Stimulated activated CD8-positive, alpha-beta memory T cell treated with anti-CD3 and anti-CD28 coated beads, Interleukin-4, amount 100 ng/mL, for 24 hours (primary cell): ENCODE data around the gene AFAP1.

ENCODE experiments used
- DNase-seq: peaks from one replicate; pipeline ENCODE4 v3.0.0-alpha.2; 2020; ENCODE audit warnings: low read depth

AFAP1 gene

GRCh38 chr4:7784131-7784870 lies 155.4 kb downstream of the AFAP1 start:
- DNase-seq: no peak

GRCh38 chr4:7783541-7783940 lies 156.1 kb downstream of the AFAP1 start:
- DNase-seq: no peak

- no peak for DNase-seq
Observed at GRCh38 chr4:7782783-7783182, 156.9 kb downstream of the AFAP1 start.

- DNase-seq: no peak
Observed at GRCh38 chr4:7781993-7782392, 157.7 kb downstream of the AFAP1 start.

GRCh38 chr4:7781366-7781765 lies 158.3 kb downstream of the AFAP1 start:
- DNase-seq: no peak

- no peak for DNase-seq
Observed at GRCh38 chr4:7780751-7781348, 158.8 kb downstream of the AFAP1 start.

- no peak for DNase-seq
Observed at GRCh38 chr4:7779432-7779768, 160.3 kb downstream of the AFAP1 start.

GRCh38 chr4:7778510-7779431 lies 160.9 kb downstream of the AFAP1 start:
- no peak for DNase-seq

GRCh38 chr4:7777871-7778509 lies 161.7 kb downstream of the AFAP1 start:
- no peak for DNase-seq

GRCh38 chr4:7777017-7777710 lies 162.5 kb downstream of the AFAP1 start:
- no peak for DNase-seq

- DNase-seq: no peak
Observed at GRCh38 chr4:7775396-7775795, 164.3 kb downstream of the AFAP1 start.

GRCh38 chr4:7774301-7775294 lies 165.1 kb downstream of the AFAP1 start:
- DNase-seq: no peak

- DNase-seq: no peak
Observed at GRCh38 chr4:7773401-7774180, 166.1 kb downstream of the AFAP1 start.

GRCh38 chr4:7772711-7773385 lies 166.8 kb downstream of the AFAP1 start:
- DNase-seq: no peak

GRCh38 chr4:7771541-7772507 lies 167.8 kb downstream of the AFAP1 start:
- DNase-seq: no peak

GRCh38 chr4:7771056-7771455 lies 168.6 kb downstream of the AFAP1 start:
- no peak for DNase-seq

GRCh38 chr4:7770224-7771050 lies 169.2 kb downstream of the AFAP1 start:
- DNase-seq: no peak
